RWPE2 (cell line): ENCODE data around the gene CCDC88B.

ENCODE experiments used
- ATAC-seq: fragments of 200-7000 bp; cut with Tn5 transposase; 3 replicates; pipeline ENCODE4 v1.9.1; 2021; ENCODE audit warnings: low read depth
- DNase-seq: peaks from one replicate; pipeline ENCODE4 v3.0.0-alpha.2; 2020; ENCODE audit warnings: low spot score
- H3K27ac ChIP-seq: fragments of 450-650 bp; 2 replicates; pipeline ENCODE4 v1.5.1; 2017; ENCODE audit warnings: mild to moderate bottlenecking; ENCODE audit not compliant: poor library complexity, severe bottlenecking
- H3K27me3 ChIP-seq: fragments of 250-450 bp; sonication (Bioruptor Pico); 2 replicates; pipeline ENCODE4 v1.5.1; 2021; ENCODE audit warnings: mild to moderate bottlenecking, moderate library complexity; ENCODE audit not compliant: insufficient read depth, poor library complexity, severe bottlenecking
- H3K36me3 ChIP-seq: fragments of 250-450 bp; sonication (Bioruptor Pico); 2 replicates; pipeline ENCODE4 v1.5.1; 2020; ENCODE audit warnings: low read depth, mild to moderate bottlenecking, moderate library complexity
- H3K4me1 ChIP-seq: fragments of 250-450 bp; sonication (Bioruptor Pico); 2 replicates; pipeline ENCODE4 v1.5.1; 2021; ENCODE audit warnings: mild to moderate bottlenecking, moderate library complexity; ENCODE audit not compliant: insufficient read depth, poor library complexity, severe bottlenecking
- H3K4me3 ChIP-seq: fragments of 250-450 bp; sonication (Bioruptor Pico); 2 replicates; pipeline ENCODE4 v1.5.1; 2021; ENCODE audit warnings: mild to moderate bottlenecking, moderate library complexity; ENCODE audit not compliant: severe bottlenecking
- H3K9me3 ChIP-seq: fragments of 250-450 bp; sonication (Bioruptor Pico); 2 replicates; pipeline ENCODE4 v1.5.1; 2021; ENCODE audit warnings: mild to moderate bottlenecking, moderate library complexity; ENCODE audit not compliant: severe bottlenecking
- CTCF ChIP-seq: fragments of 450-650 bp; IDR thresholded peaks from one replicate; pipeline ENCODE4 v1.5.1; 2017; ENCODE audit warnings: mild to moderate bottlenecking, moderate library complexity; ENCODE audit not compliant: poor library complexity, severe bottlenecking

CCDC88B gene

GRCh38 chr11:64339754-64340408, at the start of gene CCDC88B:
Gene CCDC88B (plus strand): TSS chr11:64340204. CDS start chr11:64340267, 63 bp downstream.
- Histone ChIP-seq H3K4me1 (peaks cover 6% of the 10 kb centered on the region), H3K36me3 (no peaks in the 10 kb centered on the region), H3K27ac (no peak within 1 kb of the TSS), H3K27me3 (no peaks in the 10 kb centered on the region), H3K9me3 (no peaks in the 10 kb centered on the region), H3K4me3 (no peak within 1 kb of the TSS)
- TF ChIP-seq CTCF = no peak
- peak; percentile 58 for DNase-seq
- ATAC-seq = no peak

- DNase-seq (no peak), ATAC-seq (no peak)
- no peak for TF ChIP-seq CTCF
- no peak overlapping the region for H3K27ac ChIP-seq
- peaks cover 30% of the 10 kb centered on the region for H3K27me3 ChIP-seq
- no peak overlapping the region for H3K4me3 ChIP-seq
- no peaks in the 10 kb centered on the region for H3K36me3 ChIP-seq
- no peaks in the 10 kb centered on the region for H3K4me1 ChIP-seq
- no peaks in the 10 kb centered on the region for H3K9me3 ChIP-seq
Observed at GRCh38 chr11:64290352-64291261, 49.4 kb upstream of the CCDC88B start.

DNA sequence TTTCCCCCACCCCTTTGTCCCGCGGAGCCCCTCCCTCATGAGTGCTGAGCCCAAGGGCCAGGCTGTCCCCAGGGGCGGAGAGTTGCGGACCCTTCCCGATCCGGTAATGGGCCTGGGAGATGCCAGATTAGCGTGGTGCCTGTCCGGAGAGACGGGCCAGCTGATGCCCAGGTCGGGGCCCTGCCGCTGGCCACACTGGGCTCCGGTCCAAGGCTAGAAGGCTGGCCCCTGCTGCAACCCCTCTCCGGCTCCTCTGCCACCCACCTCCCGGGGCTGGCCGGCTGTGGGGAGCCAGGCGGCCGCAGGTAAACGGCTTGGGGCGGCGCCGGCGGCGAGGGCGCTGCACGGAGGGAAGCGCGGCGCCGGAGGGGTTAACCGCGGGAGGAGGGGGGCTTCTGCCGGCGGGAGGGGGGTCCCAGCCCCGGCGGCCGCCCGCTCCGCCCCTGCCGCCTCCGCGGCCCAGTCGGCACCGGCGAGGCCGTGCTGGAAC, 48.7 kb upstream of the CCDC88B start, which contains the start of gene KCNK4:
Gene KCNK4, plus strand, starts transcription at position 41 of the 490 bp plus-strand sequence. CDS start 1,717 bp downstream, outside the sequence.
- no peaks in the 10 kb centered on the region for H3K4me1 ChIP-seq
- ATAC-seq (no peak), DNase-seq (no peak)
- H3K4me3 ChIP-seq = no peak within 1 kb of the TSS
- peaks cover 30% of the 10 kb centered on the region for H3K27me3 ChIP-seq
- H3K27ac ChIP-seq = no peak within 1 kb of the TSS
- TF ChIP-seq CTCF = no peak
- no peaks in the 10 kb centered on the region for H3K9me3 ChIP-seq
- no peaks in the 10 kb centered on the region for H3K36me3 ChIP-seq

DNA sequence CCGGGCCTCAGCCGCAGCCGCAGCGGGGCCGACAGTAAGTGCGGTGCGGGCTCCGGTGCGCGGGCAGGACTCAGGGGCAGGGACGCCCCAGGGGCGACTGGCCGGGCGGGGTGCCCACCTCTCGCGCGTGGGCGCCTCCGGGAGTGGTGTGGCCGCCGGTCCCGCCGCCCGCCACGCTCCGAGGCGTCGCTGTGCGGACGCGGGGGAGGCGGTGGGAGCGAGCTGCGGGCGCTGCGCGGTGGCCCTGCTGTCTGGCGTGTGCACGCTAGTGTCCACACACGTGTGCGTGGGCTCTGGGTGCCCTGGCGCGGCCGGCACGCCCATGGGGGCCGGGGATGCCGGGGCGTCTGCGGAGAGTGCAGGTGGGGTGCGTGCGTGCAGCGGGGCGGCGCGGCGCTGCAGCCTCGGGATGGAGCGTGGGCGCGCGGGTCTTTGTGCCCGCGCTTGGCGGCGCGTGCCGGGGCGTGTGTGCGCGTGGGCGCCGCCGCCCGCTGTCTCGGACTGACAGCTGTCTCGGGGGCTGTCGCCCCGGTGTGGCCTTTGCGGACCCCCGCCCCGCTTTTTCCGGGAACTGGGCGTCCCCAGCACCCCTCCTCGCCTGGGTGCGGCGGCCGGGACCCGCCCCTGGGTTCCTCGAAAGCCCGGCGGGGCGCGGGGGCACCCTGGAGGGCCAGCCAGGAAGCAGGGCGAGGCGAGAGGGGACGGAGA, 48.1 kb upstream of the CCDC88B start:
- no peak for DNase-seq
- H3K36me3 ChIP-seq = no peaks in the 10 kb centered on the region
- H3K9me3 ChIP-seq = no peaks in the 10 kb centered on the region
- ATAC-seq = 0 out of 3 replicates have a peak, but pooled peaks have one; percentile 13
- H3K4me1 ChIP-seq = no peaks in the 10 kb centered on the region
- no peak for TF ChIP-seq CTCF
- H3K4me3 ChIP-seq = no peak overlapping the region
- peaks cover 30% of the 10 kb centered on the region for H3K27me3 ChIP-seq
- no peak overlapping the region for H3K27ac ChIP-seq
